RPMI7951 (cell line): ENCODE measurements around the gene FBXO8. TPM values are rescaled to one million over a fixed set of nuclear protein-coding genes. Genes with fewer than 3 reads are reported as not detected.
A peak's percentile ranks its signal among the peaks of the same experiment; 100 is the strongest.
"Not testable (repeated sequence)": the region's sequence is repeated elsewhere in the genome, so short reads cannot be mapped to it uniquely, and the experiment has no call there.

ENCODE experiments used
- DNase-seq: peaks from one replicate; pipeline ENCODE4 v3.0.0-alpha.2; 2012; ENCODE audit warnings: low read depth
- total RNA-seq: library from RNA; depleted of rRNA; stranded (reverse); fragments of >200 nt; shearing (Covaris generic); gene quantifications from 2 replicates; pipeline ENCODE4 v1.2.3, GENCODE V29; 2014

The FBXO8 gene
- total RNA-seq, 1 experiment from 2014 or later: 40.1 TPM

- peak; percentile 90 for DNase-seq
Observed at GRCh38 chr4:174282836-174283506, 496 bp downstream of the FBXO8 start.

- no peak for DNase-seq
Observed at GRCh38 chr4:174281901-174282300, 1.6 kb downstream of the FBXO8 start.

GRCh38 chr4:174281182-174281737 lies 2.2 kb downstream of the FBXO8 start:
- DNase-seq: no peak

GRCh38 chr4:174279433-174280155 lies 3.9 kb downstream of the FBXO8 start:
- no peak for DNase-seq

DNA sequence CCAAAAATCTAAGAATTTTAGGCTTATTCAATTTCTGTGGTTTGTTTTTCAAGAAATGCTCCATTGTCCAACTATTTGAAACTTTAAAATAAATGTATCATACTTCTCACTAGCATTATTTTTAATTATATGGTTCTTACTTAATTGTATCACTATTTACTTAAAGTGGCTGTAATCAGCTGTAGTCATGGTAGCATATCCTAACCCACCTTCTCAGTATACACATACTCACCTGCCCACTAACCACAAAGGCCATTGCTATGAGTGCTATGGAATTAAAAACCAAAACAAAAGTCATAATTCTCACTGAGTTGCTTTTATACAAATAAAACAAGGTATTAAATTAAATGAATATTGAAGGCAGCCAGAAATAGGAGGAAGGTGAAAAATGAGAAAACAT lies 5.0 kb downstream of the FBXO8 start:
- DNase-seq: no peak

GRCh38 chr4:174277433-174277832 lies 6.0 kb downstream of the FBXO8 start:
- no peak for DNase-seq

DNA sequence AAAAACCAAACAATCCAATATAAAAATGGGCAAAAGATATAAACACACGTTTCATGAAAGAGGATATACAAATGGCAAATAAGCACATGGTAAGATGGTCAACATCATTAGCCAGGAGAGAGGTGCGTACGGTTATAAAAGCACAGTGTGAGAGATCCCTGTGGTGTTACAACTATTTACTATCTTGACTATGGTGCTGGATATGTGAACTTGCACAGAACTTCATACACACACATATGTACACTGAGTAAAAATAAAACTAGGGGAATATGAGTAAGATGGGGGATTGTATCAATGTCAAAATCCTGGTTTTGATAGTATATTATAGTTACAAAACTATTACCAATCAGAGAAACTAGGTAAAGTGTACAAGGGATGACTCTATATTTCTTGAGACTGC lies 8.4 kb downstream of the FBXO8 start:
- DNase-seq: no peak

DNA sequence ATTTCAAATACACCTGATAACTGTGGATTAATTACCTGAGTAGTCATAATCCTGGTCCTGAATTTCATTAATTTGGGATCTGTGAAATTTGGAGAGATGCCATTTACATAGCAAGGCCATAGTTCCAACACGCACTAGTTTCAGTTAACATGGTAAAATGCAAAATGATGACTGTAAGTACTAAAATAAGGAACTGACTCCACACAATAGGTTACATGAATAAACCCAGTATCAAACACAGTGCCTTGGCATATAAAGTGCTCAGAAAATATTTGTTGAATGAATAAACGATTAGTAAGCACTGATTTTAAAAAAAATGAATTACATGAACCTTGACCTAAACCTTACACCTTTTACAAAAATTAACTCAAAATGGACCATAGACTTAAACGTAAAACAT lies 9.0 kb downstream of the FBXO8 start:
- no peak for DNase-seq

DNA sequence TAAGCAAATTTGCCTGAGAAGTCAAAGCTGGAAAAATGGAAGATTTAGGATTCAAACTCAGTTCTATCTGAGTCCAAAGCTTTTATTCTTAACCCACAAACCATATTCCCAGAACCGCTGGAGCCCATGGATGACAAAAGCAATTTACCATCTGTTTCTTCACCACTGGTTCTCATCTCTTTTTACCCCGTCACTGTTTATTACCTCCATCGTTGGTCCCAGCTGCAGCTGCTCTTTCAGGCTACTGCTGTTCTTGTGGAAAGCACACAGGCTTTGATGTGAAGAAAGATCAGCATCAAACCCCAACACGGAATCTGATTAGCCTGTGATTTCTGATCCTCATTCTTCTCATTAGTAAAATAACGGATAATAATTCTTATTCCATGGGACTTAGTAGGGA lies 9.5 kb downstream of the FBXO8 start:
- no peak for DNase-seq

- no peak for DNase-seq
Observed at GRCh38 chr4:174266416-174266815, 17.1 kb downstream of the FBXO8 start.

DNA sequence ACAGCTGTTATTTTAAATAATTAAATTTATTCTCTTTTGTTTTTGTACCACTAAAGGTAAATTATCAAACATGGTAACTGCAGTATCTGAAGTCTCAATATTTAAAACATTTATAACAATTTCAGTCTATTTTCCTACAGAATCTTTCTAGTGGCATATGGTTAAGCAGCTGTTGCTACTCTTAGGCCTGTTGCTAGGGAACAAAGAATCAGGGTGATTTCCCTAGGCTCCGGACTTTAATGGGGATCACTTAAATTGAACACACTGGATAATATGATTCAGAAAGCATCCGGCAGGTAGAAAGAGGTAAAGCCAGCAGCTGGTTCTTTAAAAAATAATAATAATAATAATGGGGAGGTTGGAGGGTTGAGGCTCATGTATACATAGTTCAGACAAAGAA lies 17.6 kb downstream of the FBXO8 start:
- no peak for DNase-seq

GRCh38 chr4:174263445-174263736 lies 20.1 kb downstream of the FBXO8 start:
- DNase-seq: no peak

DNA sequence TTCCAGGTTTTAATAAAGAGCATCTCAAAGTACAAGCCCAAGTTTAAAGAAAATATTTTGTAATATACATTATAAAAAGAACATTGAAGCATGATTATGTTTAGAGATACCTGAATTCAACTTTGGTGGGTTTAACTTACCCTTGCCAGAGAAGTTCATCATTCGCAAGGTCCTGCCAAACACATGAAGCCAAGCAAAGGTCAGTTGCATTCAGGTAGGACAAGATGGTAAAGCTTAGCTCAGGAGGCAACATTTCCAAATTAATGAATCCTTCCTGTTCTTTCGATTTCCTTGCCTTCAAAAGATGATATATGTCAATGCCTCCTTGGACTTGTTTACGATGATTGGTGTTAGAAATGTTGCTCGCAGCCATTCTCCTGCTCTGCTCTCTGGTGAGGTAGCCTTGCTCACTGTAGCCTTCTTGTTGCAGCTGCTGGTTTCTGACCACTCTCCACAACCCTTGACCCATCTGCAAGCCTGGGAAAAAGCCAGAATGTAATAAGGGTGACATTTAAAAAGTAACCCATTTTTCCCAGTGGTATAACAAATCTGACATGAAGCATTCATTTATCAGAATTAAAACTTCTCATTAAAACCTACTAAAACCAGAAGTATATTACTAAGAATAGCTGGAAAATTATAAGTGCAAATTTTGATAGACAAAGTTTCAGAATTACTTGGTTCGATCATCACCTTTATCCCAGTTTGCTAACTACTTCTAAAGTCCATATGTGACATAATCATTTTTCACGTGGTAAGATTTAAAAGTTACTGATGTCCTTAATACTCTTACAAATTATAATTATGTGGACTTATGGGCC lies 20.6 kb downstream of the FBXO8 start:
- no peak for DNase-seq

GRCh38 chr4:174261432-174261831 lies 22.0 kb downstream of the FBXO8 start:
- not testable (repeated sequence) for DNase-seq

DNA sequence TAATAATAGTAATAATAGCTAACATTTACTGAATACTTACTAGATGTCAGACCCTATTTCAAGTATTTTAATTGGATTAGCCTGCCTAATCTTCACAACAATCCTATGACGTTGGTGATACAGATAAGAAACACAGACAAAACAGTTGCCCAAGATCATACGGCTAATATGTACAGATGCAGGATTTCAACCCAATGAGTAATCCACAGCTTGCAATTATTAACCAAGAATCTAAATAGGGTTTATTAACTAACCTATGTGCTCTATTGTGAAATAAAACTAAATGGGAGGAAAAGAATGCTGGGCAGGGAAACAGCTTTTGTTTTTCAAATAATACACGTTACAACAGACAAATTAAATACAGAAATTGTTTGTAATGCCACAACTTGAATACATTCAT lies 23.4 kb downstream of the FBXO8 start:
- no peak for DNase-seq

DNA sequence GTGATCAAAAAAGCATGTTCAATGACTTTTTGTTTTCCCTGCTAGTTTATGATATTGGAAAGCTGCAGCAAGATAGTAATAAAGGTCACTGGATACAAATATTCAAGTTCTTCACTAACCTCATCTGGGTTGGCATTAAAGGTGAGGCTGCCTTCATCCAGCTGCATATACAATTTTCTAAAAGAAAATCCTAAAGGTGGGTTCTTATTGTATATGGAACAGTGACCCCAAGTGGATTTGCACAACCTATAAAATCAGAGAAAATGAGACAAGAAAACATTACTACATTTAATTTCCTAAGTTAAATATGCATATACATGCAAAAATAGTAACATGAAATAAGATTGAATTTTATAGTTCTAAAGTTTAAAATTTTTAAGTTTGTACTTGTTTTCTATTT lies 23.9 kb downstream of the FBXO8 start:
- no peak for DNase-seq

DNA sequence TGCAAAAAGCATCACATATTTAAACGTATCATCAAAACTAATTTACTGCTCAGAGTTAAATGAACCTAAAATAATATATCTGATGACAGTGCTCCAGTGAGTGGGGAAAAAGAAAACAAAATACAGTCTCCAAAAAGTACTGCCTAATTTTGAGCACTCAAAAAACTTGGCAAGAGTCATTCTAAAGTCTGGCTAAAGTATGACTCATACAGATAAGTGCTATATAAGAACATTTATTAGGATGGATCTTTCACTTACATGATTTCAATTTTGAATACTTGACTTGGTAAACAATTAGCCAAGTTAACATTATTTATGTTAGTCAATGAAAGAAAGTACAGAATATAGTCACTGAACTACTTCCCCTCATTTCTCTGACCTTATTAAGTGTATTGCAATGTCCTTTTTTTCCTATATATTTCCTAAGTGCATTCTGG lies 27.2 kb downstream of the FBXO8 start:
- peak; percentile 21 for DNase-seq

DNA sequence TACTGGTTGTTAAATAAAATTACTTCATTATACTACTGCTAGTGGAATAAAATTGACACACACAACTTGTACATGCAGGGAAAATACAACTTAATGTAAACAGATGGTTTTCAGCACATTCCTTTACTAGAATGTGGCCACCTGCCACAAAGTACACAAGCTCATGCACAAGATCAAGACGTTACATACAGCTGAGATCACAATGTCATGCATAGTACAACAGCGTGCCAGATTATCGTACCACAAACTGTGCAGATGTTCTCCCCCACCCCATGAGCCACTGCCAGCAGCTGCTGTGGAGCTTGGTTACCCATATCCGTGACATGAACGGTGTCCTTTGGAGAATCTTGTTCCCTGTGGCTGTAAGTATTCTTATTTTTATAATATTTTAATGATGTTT lies 27.7 kb downstream of the FBXO8 start:
- peak; percentile 1 for DNase-seq

DNA sequence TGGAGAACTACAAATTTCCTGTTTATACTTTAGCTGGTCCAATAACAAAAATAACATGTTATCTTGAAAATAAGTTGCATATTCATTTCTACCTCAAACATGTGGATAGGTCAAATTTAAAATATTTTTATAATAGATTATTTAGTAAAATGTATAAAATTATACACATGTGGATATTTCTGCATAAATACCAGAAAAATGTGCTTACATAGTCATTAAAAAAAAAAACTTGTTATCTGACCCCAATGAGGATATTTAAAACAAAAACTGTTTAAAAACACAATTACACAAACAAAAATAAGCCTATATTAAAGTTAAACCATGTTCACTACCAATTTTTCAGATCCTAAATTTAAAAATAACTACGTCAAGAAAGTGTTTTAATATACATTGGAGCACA lies 28.1 kb downstream of the FBXO8 start:
- no peak for DNase-seq

GRCh38 chr4:174254613-174255012 lies 28.9 kb downstream of the FBXO8 start:
- DNase-seq: no peak

DNA sequence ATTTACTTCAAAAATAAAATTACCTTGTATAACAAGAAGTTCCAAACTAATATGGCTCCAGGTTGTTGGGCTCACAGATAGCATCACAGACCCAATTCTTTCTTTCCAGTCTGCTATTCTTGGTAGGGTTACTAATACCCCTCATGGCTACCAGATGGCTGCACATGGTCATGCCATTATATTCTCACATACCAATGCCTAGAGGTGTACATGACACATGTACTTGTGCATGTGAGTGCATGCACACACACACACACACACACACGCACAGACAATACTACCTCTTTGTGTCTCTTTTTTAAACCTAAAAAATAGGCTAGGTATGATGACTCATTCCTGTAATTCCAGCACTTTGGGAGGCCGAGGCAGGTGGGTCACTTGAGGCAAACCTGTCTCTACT lies 31.1 kb downstream of the FBXO8 start:
- no peak for DNase-seq

DNA sequence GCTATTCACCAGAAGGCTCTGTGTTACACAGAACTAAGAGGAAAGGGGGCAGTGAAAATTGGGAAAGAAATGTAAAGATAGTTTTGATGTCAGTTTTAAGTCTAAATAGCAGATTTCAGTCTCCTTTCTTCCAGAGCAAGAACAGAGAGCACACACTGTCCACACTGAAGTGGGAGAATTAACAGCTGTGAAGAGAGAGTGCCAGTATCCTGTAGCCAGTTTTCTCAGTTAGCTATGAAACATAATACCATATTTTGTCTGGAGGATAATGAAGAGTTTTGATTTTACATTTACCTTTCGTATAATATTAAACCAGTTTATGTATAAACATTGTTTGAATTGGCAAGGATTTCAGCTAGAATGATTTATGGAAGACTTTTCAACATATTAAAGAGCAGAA lies 35.1 kb downstream of the FBXO8 start:
- no peak for DNase-seq

- no peak for DNase-seq
Observed at GRCh38 chr4:174245714-174246113, 37.8 kb downstream of the FBXO8 start.
